Measurements from ENCODE around the gene RIIAD1.
"Not testable (repeated sequence)": the region's sequence is repeated elsewhere in the genome, so short reads cannot be mapped to it uniquely, and the experiment has no call there.

- TF ChIP-seq EZH2 (IDR thresholded peaks at IDR 0.05; ENCODE audit: insufficient read depth, poor library complexity, severe bottlenecking); EZH2phosphoT487 (IDR thresholded peaks at IDR 0.05; ENCODE audit: insufficient read depth, low read depth): not testable (repeated sequence)
Measured at GRCh38 chr1:151769270-151769669, 47.9 kb downstream of the RIIAD1 start.
